HEK293 (cell line): ENCODE measurements around the gene SPG11.

Experiments
- YY1 ChIP-seq: fragments of 450-650 bp; formaldehyde crosslinking; IDR thresholded peaks from 2 replicates; pipeline ENCODE4 v1.5.1; 2018; ENCODE audit warnings: missing biosample characterization, missing genetic modification characterization
- ZBTB21 ChIP-seq: fragments of 450-650 bp; formaldehyde crosslinking; IDR thresholded peaks from 2 replicates; pipeline ENCODE4 v1.5.1; 2017; ENCODE audit warnings: missing biosample characterization, missing genetic modification characterization
- ZNF274 ChIP-seq, 2 experiments: fragments of 200-500 bp in 1 of 2; fragments of 450-650 bp in 1 of 2; sonication (Bioruptor generic) in 1 of 2; formaldehyde crosslinking in 1 of 2; IDR thresholded peaks; 2 replicates each; pipeline versions ENCODE4 v1.5.1 to v1.6.1; 2014 to 2016; ENCODE audit warnings: borderline replicate concordance in 1 of 2, inconsistent platforms in 1 of 2, low read length in 1 of 2, missing biosample characterization in 1 of 2, missing genetic modification characterization in 1 of 2
- ZNF791 ChIP-seq: fragments of 450-650 bp; formaldehyde crosslinking; IDR thresholded peaks from 2 replicates; pipeline ENCODE4 v1.5.1; 2016; ENCODE audit warnings: missing biosample characterization, missing genetic modification characterization

- TF ChIP-seq ZNF791 (tag by site-specific recombination) (no peak), YY1 (no peak), ZBTB21 (tag by site-specific recombination) (no peak), ZNF274 (IDR thresholded peaks at IDR 0.05; ENCODE audit: low read length) (no peak), ZNF274 (tag by site-specific recombination; IDR thresholded peaks at IDR 0.05; ENCODE audit: borderline replicate concordance) (no peak)
Measured at GRCh38 chr15:44570361-44570760, 93.1 kb downstream of the SPG11 start.
